Neutrophil (primary cell): Measurements from ENCODE around the gene FAM228B.

Source experiments
- H3K27ac ChIP-seq: fragments of 200-600 bp; sonication (generic); 2 replicates; pipeline ENCODE4 v1.5.1; 2016; ENCODE audit warnings: mild to moderate bottlenecking, moderate library complexity
- H3K27me3 ChIP-seq: fragments of 200-600 bp; sonication (generic); 2 replicates; pipeline ENCODE4 v1.6.0; 2016; ENCODE audit warnings: mild to moderate bottlenecking
- H3K36me3 ChIP-seq: fragments of 200-600 bp; sonication (generic); 2 replicates; pipeline ENCODE4 v1.5.1; 2017
- H3K4me1 ChIP-seq, 2 experiments: fragments of 200-600 bp in 1 of 2; sonication (generic) in 1 of 2; 1 replicate in 1 of 2; 2 replicates in 1 of 2; pipeline versions ENCODE4 v1.5.1 to v1.6.1; 2013 to 2016; ENCODE audit warnings: low read depth in 1 of 2, low read length in 1 of 2, mild to moderate bottlenecking in 1 of 2, moderate library complexity in 1 of 2; ENCODE audit not compliant: control insufficient read depth in 1 of 2, insufficient read depth in 1 of 2
- H3K4me3 ChIP-seq, 2 experiments: fragments of 200-600 bp in 1 of 2; sonication (generic) in 1 of 2; 1 replicate in 1 of 2; 2 replicates in 1 of 2; pipeline ENCODE4 v1.5.1; 2013 to 2016; ENCODE audit warnings: low read depth in 1 of 2, low read length in 1 of 2, mild to moderate bottlenecking in 1 of 2, moderate library complexity in 1 of 2
- H3K9me3 ChIP-seq: fragments of 200-600 bp; sonication (generic); 2 replicates; pipeline ENCODE4 v1.5.1; 2016
- CTCF ChIP-seq: fragments of 200-600 bp; sonication (generic); IDR thresholded peaks from 2 replicates; pipeline ENCODE4 v1.5.1; 2016; ENCODE audit warnings: antibody characterized with exemption

Gene FAM228B

GRCh38 chr2:24214880-24215279, 91.6 kb downstream of the FAM228B start:
- H3K4me1 ChIP-seq, result peaks cover 4 to 9% of the 10 kb centered on the region in 2 experiments
- no peak for TF ChIP-seq CTCF
- H3K9me3 ChIP-seq, result no peaks in the 10 kb centered on the region
- H3K4me3 ChIP-seq, result no peak overlapping the region
- H3K27me3 ChIP-seq, result no peaks in the 10 kb centered on the region
- H3K27ac ChIP-seq, result no peak overlapping the region
- H3K36me3 ChIP-seq, result peaks cover 95% of the 10 kb centered on the region
